Neuronal stem cell (in vitro differentiated cells): Measurements from ENCODE around the gene GJC1.

ENCODE experiments used
- DNase-seq: peaks from one replicate; pipeline ENCODE4 v3.0.0-alpha.2; 2013; ENCODE audit warnings: low spot score
- H2AFZ ChIP-seq: one replicate; pipeline ENCODE4 v1.6.1; 2013; ENCODE audit warnings: mild to moderate bottlenecking, low read length, inconsistent platforms
- H2AK5ac ChIP-seq: 2 replicates; pipeline ENCODE4 v1.6.1; 2013; ENCODE audit warnings: low read depth, mild to moderate bottlenecking, inconsistent platforms, low read length, moderate library complexity, mixed read lengths
- H2BK120ac ChIP-seq: 2 replicates; pipeline ENCODE4 v1.6.1; 2013; ENCODE audit warnings: low read depth, mild to moderate bottlenecking, inconsistent platforms, low read length, moderate library complexity, mixed read lengths
- H2BK12ac ChIP-seq: one replicate; pipeline ENCODE4 v1.6.1; 2013; ENCODE audit warnings: low read length, inconsistent platforms
- H2BK15ac ChIP-seq: 2 replicates; pipeline ENCODE4 v1.6.1; 2013; ENCODE audit warnings: mild to moderate bottlenecking, low read length, inconsistent platforms, mixed read lengths
- H2BK5ac ChIP-seq: one replicate; pipeline ENCODE4 v1.6.1; 2013; ENCODE audit warnings: inconsistent platforms, mild to moderate bottlenecking, low read length, moderate library complexity
- H3K14ac ChIP-seq: one replicate; pipeline ENCODE4 v1.6.1; 2013; ENCODE audit warnings: low read length, inconsistent platforms
- H3K18ac ChIP-seq: 2 replicates; pipeline ENCODE4 v1.6.1; 2013; ENCODE audit warnings: low read length, inconsistent platforms
- H3K23ac ChIP-seq: 2 replicates; pipeline ENCODE4 v1.6.1; 2013; ENCODE audit warnings: low read depth, mild to moderate bottlenecking, mixed read lengths, low read length, inconsistent platforms; ENCODE audit not compliant: poor library complexity
- H3K27ac ChIP-seq: replicated peaks from 3 replicates; pipeline ENCODE4 v1.5.1; 2013; ENCODE audit warnings: low read length, inconsistent platforms
- H3K27me3 ChIP-seq, 3 experiments: 2 replicates each; pipeline ENCODE4 v1.6.1; 2013; ENCODE audit warnings: low read length in 3 of 3, mild to moderate bottlenecking in 2 of 3, inconsistent platforms in 1 of 3, low read depth in 1 of 3, mixed read lengths in 1 of 3, moderate library complexity in 1 of 3; ENCODE audit not compliant: control insufficient read depth in 3 of 3, insufficient read depth in 3 of 3
- H3K36me3 ChIP-seq, 2 donors: replicated peaks in 1 of 2; 2 replicates each; pipeline ENCODE4 v1.6.1; 2013; ENCODE audit warnings: low read length in 2 of 2; ENCODE audit not compliant: control insufficient read depth in 2 of 2, insufficient read depth in 2 of 2
- H3K4ac ChIP-seq: 2 replicates; pipeline ENCODE4 v1.6.1; 2013; ENCODE audit warnings: inconsistent platforms, mild to moderate bottlenecking, low read length, moderate library complexity
- H3K4me1 ChIP-seq, 2 donors: 1 replicate in 1 of 2; 2 replicates in 1 of 2; pipeline ENCODE4 v1.6.1; 2013; ENCODE audit warnings: low read length in 2 of 2, low read depth in 1 of 2; ENCODE audit not compliant: control insufficient read depth in 2 of 2, insufficient read depth in 1 of 2
- H3K4me2 ChIP-seq: one replicate; pipeline ENCODE4 v1.6.1; 2013; ENCODE audit warnings: mild to moderate bottlenecking, low read length, inconsistent platforms; ENCODE audit not compliant: insufficient read depth, poor library complexity, severe bottlenecking
- H3K4me3 ChIP-seq, 2 donors: 2 replicates each; pipeline ENCODE4 v1.5.1; 2013; ENCODE audit warnings: low read length in 2 of 2, mild to moderate bottlenecking in 2 of 2, inconsistent platforms in 1 of 2, moderate library complexity in 1 of 2
- H3K79me1 ChIP-seq: one replicate; pipeline ENCODE4 v1.6.1; 2013; ENCODE audit warnings: low read depth, mild to moderate bottlenecking, inconsistent platforms, low read length, moderate library complexity
- H3K9ac ChIP-seq: one replicate; pipeline ENCODE4 v1.6.1; 2013; ENCODE audit warnings: mild to moderate bottlenecking, low read depth, low read length, inconsistent platforms; ENCODE audit not compliant: poor library complexity
- H3K9me3 ChIP-seq, 2 donors: replicated peaks in 1 of 2; 2 replicates each; pipeline versions ENCODE3 to v1.6.1; 2013; ENCODE audit warnings: low read length in 2 of 2, mild to moderate bottlenecking in 2 of 2, inconsistent platforms in 1 of 2, low read depth in 1 of 2, mixed read lengths in 1 of 2, moderate library complexity in 1 of 2; ENCODE audit not compliant: control insufficient read depth in 2 of 2, insufficient read depth in 1 of 2
- H4K8ac ChIP-seq: one replicate; pipeline ENCODE4 v1.6.1; 2013; ENCODE audit warnings: low read depth, mild to moderate bottlenecking, inconsistent platforms, low read length, moderate library complexity
- H4K91ac ChIP-seq: one replicate; pipeline ENCODE4 v1.6.1; 2013; ENCODE audit warnings: low read length, low read depth, mild to moderate bottlenecking, inconsistent platforms; ENCODE audit not compliant: poor library complexity
- WGBS, 2 donors: extraction: QIAGEN DNeasy Blood & Tissue Kit; methylation state at CpG; one replicate each; pipeline ENCODE4 v1.1.7; 2013; ENCODE audit warnings: missing lambda C conversion rate in 2 of 2, mixed read lengths in 1 of 2; ENCODE audit not compliant: insufficient read length in 2 of 2, insufficient replicate concordance in 1 of 2; ENCODE audit errors: extremely low coverage in 2 of 2; 5-methylcytosine and 5-hydroxymethylcytosine counted together

Gene GJC1

GRCh38 chr17:44761932-44762810, 67.9 kb downstream of the GJC1 start:
- Histone ChIP-seq H2BK12ac (no peak overlapping the region), H2AFZ (no peak overlapping the region), H3K9ac (no peak overlapping the region), H2AK5ac (peak overlapping the region; percentile 50), H3K36me3 (no peaks in the 10 kb centered on the region), H2BK120ac (no peak overlapping the region), H3K9me3 (peaks cover 0 to under 1% of the 10 kb centered on the region in 2 donors), H3K18ac (no peak overlapping the region), H2BK5ac (no peak overlapping the region), H4K8ac (no peak overlapping the region), H3K27ac (no peak overlapping the region), H3K14ac (peak overlapping the region; percentile 60), H3K4me3 (no peak overlapping the region), H3K79me1 (peaks cover 1% of the 10 kb centered on the region), H2BK15ac (peak overlapping the region; percentile 71), H3K4ac (no peak overlapping the region), H3K23ac (no peak overlapping the region), H3K4me2 (no peak overlapping the region), H3K27me3 (peaks cover 2 to 42% (median 26%) of the 10 kb centered on the region in 3 experiments), H3K4me1 (peaks cover 4 to 6% of the 10 kb centered on the region in 2 donors), H4K91ac (no peak overlapping the region)
- no CpG with 5 or more reads among the region's 17 CpGs for WGBS, 2 donors
- DNase-seq, result no peak

GRCh38 chr17:44760474-44761308, 69.4 kb downstream of the GJC1 start:
- H3K4me3 ChIP-seq, result no peak overlapping the region
- no peak overlapping the region for H2BK15ac ChIP-seq
- H3K9ac ChIP-seq, result no peak overlapping the region
- H3K4me2 ChIP-seq, result no peak overlapping the region
- no peak overlapping the region for H3K27ac ChIP-seq
- H2BK5ac ChIP-seq, result no peak overlapping the region
- peaks cover 2 to 42% (median 29%) of the 10 kb centered on the region in 3 experiments for H3K27me3 ChIP-seq
- peaks cover 1% of the 10 kb centered on the region for H3K79me1 ChIP-seq
- H2BK12ac ChIP-seq, result no peak overlapping the region
- H3K14ac ChIP-seq, result peak overlapping the region; percentile 9
- H3K4ac ChIP-seq, result no peak overlapping the region
- no peak overlapping the region for H4K91ac ChIP-seq
- H3K23ac ChIP-seq, result no peak overlapping the region
- H3K9me3 ChIP-seq, result peaks cover 0 to 3% of the 10 kb centered on the region in 2 donors
- H3K36me3 ChIP-seq, result no peaks in the 10 kb centered on the region
- no peak overlapping the region for H3K18ac ChIP-seq
- no peak overlapping the region for H2BK120ac ChIP-seq
- no peak for DNase-seq
- H3K4me1 ChIP-seq, result peaks cover 4 to 6% of the 10 kb centered on the region in 2 donors
- no peak overlapping the region for H2AFZ ChIP-seq
- H2AK5ac ChIP-seq, result no peak overlapping the region
- no peak overlapping the region for H4K8ac ChIP-seq
- WGBS, 2 donors, result no CpG with 5 or more reads among the region's 13 CpGs

DNA sequence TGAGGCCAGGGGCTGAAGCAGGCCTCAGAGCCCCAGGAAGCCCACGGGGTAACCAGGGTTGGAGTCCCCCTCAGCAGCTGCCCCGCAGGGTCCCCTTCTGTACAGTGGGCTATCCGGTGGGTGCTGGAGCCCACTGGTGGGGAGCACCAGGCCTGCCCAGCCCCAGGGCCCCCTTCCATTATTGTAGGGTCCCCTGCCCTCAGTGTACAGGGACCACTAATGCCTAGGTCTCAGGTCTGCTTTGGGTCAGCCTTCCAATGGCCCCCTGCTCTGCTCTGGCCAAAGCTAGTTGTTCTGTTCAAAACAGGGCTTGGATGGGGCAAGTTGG, 70.2 kb downstream of the GJC1 start:
- Histone ChIP-seq H4K91ac (no peak overlapping the region), H3K4me1 (peaks cover 4 to 6% of the 10 kb centered on the region in 2 donors), H3K23ac (no peak overlapping the region), H3K4me2 (no peak overlapping the region), H2BK5ac (peak overlapping the region; percentile 82), H2BK12ac (no peak overlapping the region), H3K27ac (no peak overlapping the region), H3K9me3 (peaks cover 0 to 3% of the 10 kb centered on the region in 2 donors), H2BK15ac (peak overlapping the region; percentile 99), H3K9ac (no peak overlapping the region), H3K14ac (no peak overlapping the region), H3K79me1 (peaks cover 1% of the 10 kb centered on the region), H2AK5ac (peak overlapping the region; percentile 96), H3K27me3 (peaks cover 2 to 42% (median 29%) of the 10 kb centered on the region in 3 experiments), H3K4ac (no peak overlapping the region), H3K4me3 (no peak overlapping the region), H3K36me3 (no peaks in the 10 kb centered on the region), H2BK120ac (no peak overlapping the region), H4K8ac (no peak overlapping the region), H2AFZ (peak overlapping the region; percentile 89), H3K18ac (peak overlapping the region; percentile 93)
- no peak for DNase-seq
- no CpG with 5 or more reads among the region's 3 CpGs for WGBS, 2 donors
